ENCODE measurements around the gene MAGEF1. TPM values are rescaled to one million over a fixed set of nuclear protein-coding genes. Genes with fewer than 3 reads are reported as not detected.

The MAGEF1 gene
- total and polyA plus RNA-seq, 2 donors (not counting 1 experiment from before 2014, with no cell fraction given) = 9.5 to 26.2 TPM

DNA sequence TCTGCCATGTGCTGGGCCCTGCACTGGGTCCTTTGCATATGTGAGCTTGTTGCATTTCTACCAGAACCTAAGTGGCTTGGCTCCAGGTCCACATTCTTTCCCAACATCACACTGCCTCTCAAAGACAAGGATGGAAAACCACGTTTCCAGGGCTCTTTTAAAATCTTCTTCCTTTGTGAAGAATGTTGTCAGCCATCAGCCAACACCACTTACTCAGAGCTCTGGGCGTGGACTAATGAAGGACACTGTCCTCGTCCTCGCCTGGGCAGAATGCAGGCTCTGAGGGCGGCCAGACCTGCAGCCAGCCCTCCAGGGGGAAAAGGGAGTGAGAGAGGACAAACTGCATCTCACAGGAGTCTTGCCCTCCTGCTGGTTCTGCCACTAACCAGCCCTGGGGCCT lies 49.7 kb downstream of the MAGEF1 start:
- H3K9me3 Mint-ChIP-seq (ENCODE audit: insufficient read depth) = no peaks in the 10 kb centered on the region
- ATAC-seq (ENCODE audit: low read depth) = no peak

DNA sequence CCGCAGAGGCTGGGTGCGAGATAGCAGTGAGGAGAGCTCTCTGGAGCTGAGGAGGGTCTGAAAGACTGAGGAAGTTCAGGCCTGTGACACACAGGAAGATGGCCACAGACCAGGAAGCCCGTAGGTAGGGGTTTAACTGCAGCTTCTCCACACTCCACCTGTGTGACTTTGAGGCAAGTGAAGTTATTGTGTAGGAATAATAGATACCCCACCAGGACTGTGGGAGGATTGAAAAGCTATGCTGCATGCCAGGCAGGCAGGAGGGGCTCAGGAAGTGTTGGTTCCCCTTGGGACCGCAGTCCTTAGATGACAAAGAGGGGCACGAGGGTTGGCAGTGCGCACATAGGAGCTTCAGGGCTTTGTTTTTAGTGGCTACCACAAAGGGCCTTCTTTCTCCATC lies 50.9 kb downstream of the MAGEF1 start:
- Histone ChIP-seq H3K4me3 (ENCODE audit: control extremely low read depth in 1 of 5, extremely low read depth in 1 of 5, insufficient read depth in 1 of 5, low read depth in 2 of 5, low read length in 4 of 5) (no peak overlapping the region), H3K9ac (ENCODE audit: low read length) (no peak overlapping the region), H3K9me3 (ENCODE audit: control extremely low read depth in 1 of 3, control insufficient read depth in 2 of 3, insufficient read depth in 1 of 3, low read length in 2 of 3) (peaks cover 0 to 15% (median 0%) of the 10 kb centered on the region in 3 donors), H4K20me1 (ENCODE audit: control insufficient read depth, insufficient read depth, low read length, poor library complexity, severe bottlenecking) (no peaks in the 10 kb centered on the region), H3K36me3 (replicated peaks in 1 of 2; ENCODE audit: control extremely low read depth in 1 of 2, control insufficient read depth in 1 of 2, extremely low read depth in 1 of 2, insufficient read depth in 2 of 2, low read length in 1 of 2) (no peaks in the 10 kb centered on the region), H3K27me3 (replicated peaks in 1 of 4; ENCODE audit: control extremely low read depth in 1 of 4, control insufficient read depth in 3 of 4, insufficient read depth in 4 of 4, low read length in 3 of 4) (no peaks in the 10 kb centered on the region), H3K79me2 (ENCODE audit: control insufficient read depth, insufficient read depth, low read length) (no peaks in the 10 kb centered on the region), H3K4me2 (replicated peaks; ENCODE audit: low read depth, low read length, poor library complexity, severe bottlenecking) (no peak overlapping the region), H3K4me1 (ENCODE audit: control insufficient read depth in 2 of 2, insufficient read depth in 2 of 2, low read length in 2 of 2) (peaks cover 5 to 16% of the 10 kb centered on the region in 2 donors), H2AFZ (ENCODE audit: insufficient read depth, low read depth, low read length, poor library complexity, severe bottlenecking) (no peak overlapping the region), H3K27ac (ENCODE audit: low read length in 2 of 2) (no peak overlapping the region)
- POLR2A ChIA-PET = no interaction called here
- CTCF ChIA-PET = interaction anchor here (0.7 to 1.2 kb wide), 2 partner anchors 10 to 66 kb away, joined by 4 to 5 read pairs; no protein-coding TSS in a partner anchor
- ATAC-seq (ENCODE audit: low read depth) (no peak), DNase-seq (no peak)
- H3K27me3 Mint-ChIP-seq = no peaks in the 10 kb centered on the region
- intact Hi-C loops (cut with micrococcal nuclease) = no loop called here
- no peak overlapping the region for H3K4me3 Mint-ChIP-seq
- no peaks in the 10 kb centered on the region for H3K9me3 Mint-ChIP-seq (ENCODE audit: insufficient read depth)
- peak overlapping the region; percentile 10 for H3K27ac Mint-ChIP-seq
- no peak for TF ChIP-seq EZH2 (IDR thresholded peaks at IDR 0.05; ENCODE audit: borderline replicate concordance, insufficient read depth, low read depth, low read length, poor library complexity, severe bottlenecking)
- TF ChIP-seq, protein P1, sequence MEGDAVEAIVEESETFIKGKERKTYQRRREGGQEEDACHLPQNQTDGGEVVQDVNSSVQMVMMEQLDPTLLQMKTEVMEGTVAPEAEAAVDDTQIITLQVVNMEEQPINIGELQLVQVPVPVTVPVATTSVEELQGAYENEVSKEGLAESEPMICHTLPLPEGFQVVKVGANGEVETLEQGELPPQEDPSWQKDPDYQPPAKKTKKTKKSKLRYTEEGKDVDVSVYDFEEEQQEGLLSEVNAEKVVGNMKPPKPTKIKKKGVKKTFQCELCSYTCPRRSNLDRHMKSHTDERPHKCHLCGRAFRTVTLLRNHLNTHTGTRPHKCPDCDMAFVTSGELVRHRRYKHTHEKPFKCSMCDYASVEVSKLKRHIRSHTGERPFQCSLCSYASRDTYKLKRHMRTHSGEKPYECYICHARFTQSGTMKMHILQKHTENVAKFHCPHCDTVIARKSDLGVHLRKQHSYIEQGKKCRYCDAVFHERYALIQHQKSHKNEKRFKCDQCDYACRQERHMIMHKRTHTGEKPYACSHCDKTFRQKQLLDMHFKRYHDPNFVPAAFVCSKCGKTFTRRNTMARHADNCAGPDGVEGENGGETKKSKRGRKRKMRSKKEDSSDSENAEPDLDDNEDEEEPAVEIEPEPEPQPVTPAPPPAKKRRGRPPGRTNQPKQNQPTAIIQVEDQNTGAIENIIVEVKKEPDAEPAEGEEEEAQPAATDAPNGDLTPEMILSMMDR (IDR thresholded peaks at IDR 0.05) = no peak
- 35% methylated on average over 4 of the region's 6 CpGs for WGBS (ENCODE audit: insufficient coverage)
- peaks cover 15% of the 10 kb centered on the region for H3K4me1 Mint-ChIP-seq

More for the DNA sequence above, 49.7 kb downstream of the MAGEF1 start:
- no peak overlapping the region for H3K9ac ChIP-seq (ENCODE audit: low read length)
- peaks cover 0 to 15% (median 0%) of the 10 kb centered on the region in 3 donors for H3K9me3 ChIP-seq (ENCODE audit: control extremely low read depth in 1 of 3, control insufficient read depth in 2 of 3, insufficient read depth in 1 of 3, low read length in 2 of 3)
- H3K4me3 ChIP-seq (ENCODE audit: control extremely low read depth in 1 of 5, extremely low read depth in 1 of 5, insufficient read depth in 1 of 5, low read depth in 2 of 5, low read length in 4 of 5) = no peak overlapping the region
- ChIA-PET POLR2A (no interaction called here), CTCF (no interaction called here)
- H3K27me3 Mint-ChIP-seq = peaks cover 11% of the 10 kb centered on the region
- H3K36me3 ChIP-seq (replicated peaks in 1 of 2; ENCODE audit: control extremely low read depth in 1 of 2, control insufficient read depth in 1 of 2, extremely low read depth in 1 of 2, insufficient read depth in 2 of 2, low read length in 1 of 2) = no peaks in the 10 kb centered on the region
- H3K27ac ChIP-seq (ENCODE audit: low read length in 2 of 2) = no peak overlapping the region
- H3K79me2 ChIP-seq (ENCODE audit: control insufficient read depth, insufficient read depth, low read length) = no peaks in the 10 kb centered on the region
- H3K27me3 ChIP-seq (replicated peaks in 1 of 4; ENCODE audit: control extremely low read depth in 1 of 4, control insufficient read depth in 3 of 4, insufficient read depth in 4 of 4, low read length in 3 of 4) = no peaks in the 10 kb centered on the region
- TF ChIP-seq EZH2 (IDR thresholded peaks at IDR 0.05; ENCODE audit: borderline replicate concordance, insufficient read depth, low read depth, low read length, poor library complexity, severe bottlenecking) = no peak
- TF ChIP-seq, protein P1 (IDR thresholded peaks at IDR 0.05) = no peak
- intact Hi-C loops (cut with micrococcal nuclease) = no loop called here
- H2AFZ ChIP-seq (ENCODE audit: insufficient read depth, low read depth, low read length, poor library complexity, severe bottlenecking) = no peak overlapping the region
- no peak overlapping the region for H3K4me2 ChIP-seq (replicated peaks; ENCODE audit: low read depth, low read length, poor library complexity, severe bottlenecking)
- H3K4me3 Mint-ChIP-seq = no peak overlapping the region
- H3K4me1 Mint-ChIP-seq = peaks cover 13% of the 10 kb centered on the region
- no peaks in the 10 kb centered on the region for H4K20me1 ChIP-seq (ENCODE audit: control insufficient read depth, insufficient read depth, low read length, poor library complexity, severe bottlenecking)
- H3K4me1 ChIP-seq (ENCODE audit: control insufficient read depth in 2 of 2, insufficient read depth in 2 of 2, low read length in 2 of 2) = peaks cover 5 to 16% of the 10 kb centered on the region in 2 donors
- H3K27ac Mint-ChIP-seq = no peak overlapping the region
- 92% methylated on average over 2 of the region's 5 CpGs for WGBS (ENCODE audit: insufficient coverage)
- DNase-seq = no peak

Other genes with a start within 250 kb of the MAGEF1 start
- 0.07 TPM in 1 of 2 replicates, not detected in the other for gene EPHB3, start 150.3 kb downstream of the MAGEF1 start, total RNA-seq
- gene EPHB3, start 150.3 kb downstream of the MAGEF1 start, polyA plus RNA-seq = 0.06 and 0.43 TPM in 2 replicates
- 95.6 and 106 TPM in 2 replicates for gene VPS8, start 100.1 kb upstream of the MAGEF1 start, total RNA-seq
- gene VPS8, start 100.1 kb upstream of the MAGEF1 start, polyA plus RNA-seq = 16.4 and 18.3 TPM in 2 replicates